ENCODE results near the gene COG3. TPM values are rescaled to one million over a fixed set of nuclear protein-coding genes. Genes with fewer than 3 reads are reported as not detected.
A peak's percentile ranks its signal among the peaks of the same experiment; 100 is the strongest.

The COG3 gene
- total RNA-seq (2014; rRNA removed; shearing (Covaris generic)) (28.9 and 50.5 TPM in 2 replicates), total RNA-seq (2022) (22.3 and 27.7 TPM in 2 replicates), Bru-seq, nascent RNA (percentile 81 among the genes with signal in this experiment), BruChase-seq, experiment 1, labeled RNA remaining after a 6-hour chase (percentile 73 among the genes with signal in this experiment), BruChase-seq, experiment 2, labeled RNA remaining after a 2-hour chase (percentile 75 among the genes with signal in this experiment)
- long read RNA-seq, full-length matches to known transcripts: 23 of 42 reads
- long read RNA-seq, partial matches to known transcripts: 3 of 42 reads
- long read RNA-seq, other reads (novel, unspliced or antisense): 16 of 42 reads

GRCh38 chr13:45464687-45465453 lies at the start of gene COG3:
TSS of gene COG3 (plus strand) at chr13:45464939. CDS start at chr13:45465037, 98 bp downstream.
- Histone ChIP-seq H3K4me3 (ENCODE audit: low read depth, low read length, poor library complexity, severe bottlenecking) (peak within 1 kb of the TSS; percentile 97), H2AFZ (ENCODE audit: low read length) (peak within 1 kb of the TSS; percentile 99), H3K9me2 (ENCODE audit: insufficient read depth, low read length) (no peaks in the 10 kb centered on the region), H3K4me2 (ENCODE audit: low read length) (peak within 1 kb of the TSS; percentile 92), H3K27ac (ENCODE audit: low read depth, low read length, poor library complexity, severe bottlenecking) (peak within 1 kb of the TSS; percentile 53), H3K36me3 (ENCODE audit: insufficient read depth, low read length) (peaks cover 6% of the 10 kb centered on the region; the same call in 1 of the 2 replicates), H3K4me1 (ENCODE audit: insufficient read depth, low read length, poor library complexity, severe bottlenecking) (peaks cover 23% of the 10 kb centered on the region), H3K9me3 (ENCODE audit: low read length) (no peaks in the 10 kb centered on the region), H4K20me1 (ENCODE audit: insufficient read depth, low read length) (no peaks in the 10 kb centered on the region), H3K79me2 (ENCODE audit: insufficient read depth, low read depth, low read length) (peaks cover 42% of the 10 kb centered on the region; the same call in 1 of the 2 replicates)
- ChIA-PET CTCF (ENCODE audit: unreplicated experiment) (interaction anchor here (0.6 kb wide), 1 partner anchor 106 kb away, joined by 7 read pairs; no protein-coding TSS in a partner anchor), POLR2A (interaction anchor here (1.0 to 1.6 kb wide), 3 partner anchors 9 to 123 kb away, joined by 3 to 4 read pairs (median 4); partner anchors contain the start of gene TPT1)
- DNase-seq (ENCODE audit: low spot score): peak; percentile 97
- TF ChIP-seq EZH2phosphoT487 (IDR thresholded peaks at IDR 0.05; ENCODE audit: borderline replicate concordance, low read depth, low read length): no peak
- peak; percentile 11; the same call in 1 of the 2 replicates for TF ChIP-seq CTCF (conservative IDR thresholded peaks at IDR 0.05; ENCODE audit: low read length)
- intact Hi-C loops (cut with micrococcal nuclease; ENCODE audit: unreplicated experiment): loop anchor here (2.0 to 5.0 kb wide), 2 partner anchors 48 to 124 kb away; partner anchors contain the start of genes SLC25A30 and TPT1
- no TSS peak for BruUV-seq (replicated peaks)

- Histone ChIP-seq H3K4me3 (ENCODE audit: low read depth, low read length, poor library complexity, severe bottlenecking) (no peak overlapping the region), H4K20me1 (ENCODE audit: insufficient read depth, low read length) (0 out of 2 replicates have a peak, but pooled peaks cover 6% of the 10 kb centered on the region), H3K27ac (ENCODE audit: low read depth, low read length, poor library complexity, severe bottlenecking) (no peak overlapping the region), H3K9me2 (ENCODE audit: insufficient read depth, low read length) (no peaks in the 10 kb centered on the region), H3K36me3 (ENCODE audit: insufficient read depth, low read length) (no peaks in the 10 kb centered on the region), H2AFZ (ENCODE audit: low read length) (no peak overlapping the region), H3K4me2 (ENCODE audit: low read length) (no peak overlapping the region), H3K9me3 (ENCODE audit: low read length) (no peaks in the 10 kb centered on the region), H3K79me2 (ENCODE audit: insufficient read depth, low read depth, low read length) (no peaks in the 10 kb centered on the region), H3K4me1 (ENCODE audit: insufficient read depth, low read length, poor library complexity, severe bottlenecking) (peaks cover 20% of the 10 kb centered on the region)
- BruUV-seq (replicated peaks): no TSS peak
- ChIA-PET POLR2A (no interaction called here), CTCF (ENCODE audit: unreplicated experiment) (no interaction called here)
- DNase-seq (ENCODE audit: low spot score): no peak
- intact Hi-C loops (cut with micrococcal nuclease; ENCODE audit: unreplicated experiment): loop anchor here (5.0 kb wide), 1 partner anchor 47 kb away; the partner anchor contains the start of gene COG3
- TF ChIP-seq CTCF (conservative IDR thresholded peaks at IDR 0.05; ENCODE audit: low read length): no peak
- TF ChIP-seq EZH2phosphoT487 (IDR thresholded peaks at IDR 0.05; ENCODE audit: borderline replicate concordance, low read depth, low read length): no peak
These were observed 49.6 kb upstream of the COG3 start for GRCh38 chr13:45415112-45415511.
